Sigmoid colon (tissue), 4 donors: ENCODE measurements around the gene WFS1.

Experiments used
- EP300 ChIP-seq, 4 donors: sonication (generic); formaldehyde crosslinking; IDR thresholded peaks; one replicate each; pipeline ENCODE4 v1.6.1; 2017; ENCODE audit warnings: antibody characterized with exemption in 4 of 4
- POLR2A ChIP-seq, 2 donors: fragments of 450-650 bp; IDR thresholded peaks; one replicate each; pipeline ENCODE4 v1.6.1; 2016; ENCODE audit warnings: antibody characterized with exemption in 2 of 2, mild to moderate bottlenecking in 2 of 2, moderate library complexity in 2 of 2
- TF ChIP-seq, protein P1 (sequence below), 4 experiments: fragments of 450-650 bp in 3 of 4; fragments of 200-600 bp in 1 of 4; IDR thresholded peaks; one replicate each; pipeline ENCODE4 v1.5.1; 2016 to 2019; ENCODE audit warnings: antibody characterized with exemption in 4 of 4, mild to moderate bottlenecking in 3 of 4, moderate library complexity in 2 of 4

DNA sequence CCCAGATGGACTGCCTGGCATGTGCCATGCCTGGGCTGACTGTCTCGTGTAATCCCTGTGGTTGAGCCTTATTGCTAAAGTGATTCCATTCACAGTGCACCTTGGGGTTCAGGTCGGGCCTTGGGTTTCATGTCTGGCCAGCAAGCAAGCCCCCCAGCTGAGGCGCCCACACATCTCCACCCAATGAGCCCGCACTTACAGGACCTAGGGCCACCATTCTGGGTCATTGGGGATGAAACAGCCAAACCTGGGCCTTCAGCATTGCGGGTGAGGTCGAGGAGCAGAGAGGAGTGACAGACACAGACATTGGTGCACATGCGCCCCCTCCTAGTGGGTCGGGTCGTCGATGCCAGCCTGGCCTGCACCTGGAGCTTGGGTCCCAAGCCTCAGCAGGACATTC lies 21.3 kb upstream of the WFS1 start:
- TF ChIP-seq, protein P1, sequence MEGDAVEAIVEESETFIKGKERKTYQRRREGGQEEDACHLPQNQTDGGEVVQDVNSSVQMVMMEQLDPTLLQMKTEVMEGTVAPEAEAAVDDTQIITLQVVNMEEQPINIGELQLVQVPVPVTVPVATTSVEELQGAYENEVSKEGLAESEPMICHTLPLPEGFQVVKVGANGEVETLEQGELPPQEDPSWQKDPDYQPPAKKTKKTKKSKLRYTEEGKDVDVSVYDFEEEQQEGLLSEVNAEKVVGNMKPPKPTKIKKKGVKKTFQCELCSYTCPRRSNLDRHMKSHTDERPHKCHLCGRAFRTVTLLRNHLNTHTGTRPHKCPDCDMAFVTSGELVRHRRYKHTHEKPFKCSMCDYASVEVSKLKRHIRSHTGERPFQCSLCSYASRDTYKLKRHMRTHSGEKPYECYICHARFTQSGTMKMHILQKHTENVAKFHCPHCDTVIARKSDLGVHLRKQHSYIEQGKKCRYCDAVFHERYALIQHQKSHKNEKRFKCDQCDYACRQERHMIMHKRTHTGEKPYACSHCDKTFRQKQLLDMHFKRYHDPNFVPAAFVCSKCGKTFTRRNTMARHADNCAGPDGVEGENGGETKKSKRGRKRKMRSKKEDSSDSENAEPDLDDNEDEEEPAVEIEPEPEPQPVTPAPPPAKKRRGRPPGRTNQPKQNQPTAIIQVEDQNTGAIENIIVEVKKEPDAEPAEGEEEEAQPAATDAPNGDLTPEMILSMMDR (IDR thresholded peaks at IDR 0.05): no peak
- no peak for TF ChIP-seq POLR2A (IDR thresholded peaks at IDR 0.05)
- no peak for TF ChIP-seq EP300 (IDR thresholded peaks at IDR 0.05)
